T-helper 2 cell (primary cell): ENCODE data around the gene ANKS3.
A peak's percentile ranks its signal among the peaks of the same experiment; 100 is the strongest.
"Not testable (repeated sequence)": the region's sequence is repeated elsewhere in the genome, so short reads cannot be mapped to it uniquely, and the experiment has no call there.

Experiments
- DNase-seq, 5 experiments: peaks; one replicate each; pipeline versions ENCODE4 v3.0.0 to v3.0.0-alpha.2; 2012 to 2022

ANKS3 gene

DNA sequence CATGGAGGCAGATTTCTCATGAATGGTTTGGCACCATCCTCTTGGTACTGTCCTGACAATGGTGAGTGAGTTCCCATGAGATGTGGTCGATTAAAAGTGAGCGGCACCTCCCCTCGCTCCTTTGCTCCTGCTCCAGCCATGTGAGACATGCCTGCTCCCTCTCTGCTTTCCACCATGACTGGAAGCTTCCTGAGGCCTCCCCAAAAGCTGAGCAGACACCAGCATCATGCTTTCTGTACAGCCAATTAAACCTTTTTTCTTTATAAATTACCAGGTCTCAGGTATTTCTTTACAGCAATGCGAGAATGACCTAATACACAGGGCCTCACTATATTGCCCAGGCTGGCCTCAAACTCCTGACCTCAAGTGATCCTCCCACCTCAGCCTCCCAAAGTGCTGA is 20.8 kb upstream of the ANKS3 start:
- DNase-seq = no peak

DNA sequence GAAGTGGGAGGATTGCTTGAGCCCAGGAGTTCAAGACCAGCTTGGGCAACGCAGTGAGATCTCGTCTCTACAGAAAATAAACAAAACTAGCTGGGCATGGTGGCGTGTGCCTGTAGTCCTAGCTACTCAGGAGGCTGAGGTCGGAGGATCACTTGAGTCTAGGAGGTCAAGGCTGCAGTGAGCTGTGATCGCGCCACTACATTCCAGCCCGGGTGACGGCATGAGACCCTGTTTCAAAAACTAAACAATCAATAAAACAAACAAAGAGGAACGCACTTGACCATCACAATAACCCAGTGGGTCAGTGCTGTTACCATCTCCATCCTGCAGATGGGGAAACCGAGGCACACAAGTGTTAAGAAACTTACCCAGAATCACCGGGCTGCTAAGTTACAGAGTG is 19.2 kb upstream of the ANKS3 start:
- no peak for DNase-seq

DNA sequence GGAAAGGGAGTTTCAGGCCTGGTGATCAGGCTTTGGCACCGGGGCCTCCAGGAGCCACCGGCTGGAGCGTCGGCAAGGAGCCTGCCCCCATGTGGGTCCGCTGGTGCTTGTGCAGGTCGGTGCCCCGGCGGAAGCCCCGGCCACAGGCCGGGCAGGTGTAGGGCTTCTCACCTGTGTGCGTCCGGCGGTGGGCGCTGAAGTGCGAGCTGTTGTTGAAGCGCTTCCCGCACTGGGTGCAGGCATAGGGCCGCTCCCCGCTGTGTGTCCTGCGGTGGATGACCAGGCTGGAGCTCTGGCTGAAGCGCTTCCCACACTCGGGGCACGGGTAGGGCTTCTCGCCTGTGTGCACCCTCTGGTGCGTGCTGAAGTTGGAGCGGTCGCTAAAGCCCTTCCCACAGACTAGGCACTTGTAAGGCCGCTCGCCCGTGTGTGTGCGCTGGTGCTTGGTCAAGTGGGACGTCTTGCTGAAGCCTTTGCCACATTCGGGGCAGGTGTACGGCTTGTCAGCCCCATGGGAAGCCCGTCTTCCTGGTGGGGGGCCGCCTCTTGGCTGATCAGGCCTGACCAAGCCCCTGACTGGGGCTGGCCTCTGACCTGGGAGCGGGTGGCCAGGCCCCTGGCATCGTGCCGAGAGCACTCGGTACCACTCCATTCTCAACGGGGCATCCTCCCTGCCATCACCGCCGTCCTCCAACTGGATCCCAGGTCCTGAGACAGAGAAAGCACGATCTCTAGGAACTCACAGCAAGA is 18.5 kb upstream of the ANKS3 start:
- DNase-seq = no peak

DNA sequence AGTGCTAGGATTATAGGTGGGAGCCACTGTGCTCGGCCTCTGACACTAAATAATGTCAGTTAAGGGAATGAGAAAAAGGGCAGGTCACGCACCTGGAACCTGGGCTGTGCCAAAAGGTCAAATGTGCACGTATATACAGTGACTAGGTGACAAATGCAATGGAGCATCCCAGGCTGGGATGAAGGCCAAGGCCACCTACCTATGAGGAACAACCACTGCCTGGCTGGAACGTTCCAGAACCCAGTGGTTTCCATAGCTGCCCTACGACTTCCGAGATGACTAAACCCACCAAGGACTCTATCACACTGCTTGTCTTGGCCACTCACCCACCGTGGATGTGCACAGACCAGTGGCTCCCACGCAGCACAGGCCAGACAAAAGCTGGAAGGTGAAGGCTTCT is 16.8 kb upstream of the ANKS3 start:
- no peak for DNase-seq

DNA sequence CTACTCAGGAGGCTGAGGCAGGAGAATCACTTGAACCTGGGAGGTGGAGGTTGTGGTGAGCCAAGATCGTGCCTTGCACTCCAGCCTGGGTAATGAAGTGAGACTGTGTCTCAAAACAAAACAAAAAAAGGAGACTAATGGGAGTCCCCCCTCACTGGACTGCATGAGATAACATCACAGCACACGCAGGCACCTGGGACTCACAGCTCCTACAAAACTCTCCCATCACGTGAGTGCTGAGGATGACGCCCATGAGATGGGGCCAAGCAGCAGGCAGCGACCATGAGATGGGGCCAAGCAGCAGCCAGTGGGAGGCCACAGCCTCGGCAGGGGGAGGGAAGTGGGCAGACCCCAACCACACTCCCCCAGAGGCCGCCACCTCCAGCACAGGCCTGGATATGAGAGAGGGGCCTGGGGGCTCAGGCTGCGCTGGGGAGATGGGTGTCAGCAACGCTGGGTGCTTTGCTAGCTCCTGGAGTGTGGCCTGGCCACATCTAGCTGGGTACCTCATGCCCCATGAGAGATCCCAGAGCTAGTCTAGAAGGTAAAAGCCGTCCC is 15.7 kb upstream of the ANKS3 start:
- DNase-seq = no peak

DNA sequence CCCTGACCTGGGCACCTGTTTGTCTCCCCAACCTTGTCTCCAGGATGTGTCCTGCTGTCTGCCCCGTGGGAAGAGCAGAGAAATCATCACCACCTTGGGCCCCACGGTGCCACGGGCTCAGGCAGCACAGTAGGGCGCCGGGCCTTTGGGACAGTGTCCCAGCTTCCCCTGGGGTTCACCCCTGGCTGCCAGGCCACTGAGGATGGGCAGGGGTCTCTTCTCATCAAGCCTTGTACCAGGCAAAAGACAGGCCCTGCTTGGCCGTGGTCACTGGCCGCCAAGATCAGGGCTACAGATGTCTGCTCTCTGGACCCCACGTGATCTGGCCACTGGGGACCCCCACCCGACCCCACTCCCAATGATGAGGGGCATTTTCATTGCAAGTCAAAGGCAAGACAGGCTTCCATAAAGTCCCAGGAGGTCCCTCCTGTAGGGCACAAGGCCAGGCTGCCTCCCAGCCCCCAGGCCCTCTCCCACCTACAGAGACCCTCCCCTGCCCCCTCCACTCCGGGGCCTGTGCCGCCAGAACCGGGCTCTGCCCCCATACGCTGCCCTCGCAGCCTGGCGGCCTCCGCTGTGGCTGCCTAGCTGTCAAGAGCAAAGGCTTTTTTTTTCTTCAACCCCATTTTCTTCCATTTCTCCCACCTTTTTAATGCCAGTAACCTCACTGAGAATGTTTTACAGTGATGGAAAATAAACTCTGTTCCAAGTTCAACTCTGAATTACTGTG is 14.8 kb upstream of the ANKS3 start:
- DNase-seq = no peak

DNA sequence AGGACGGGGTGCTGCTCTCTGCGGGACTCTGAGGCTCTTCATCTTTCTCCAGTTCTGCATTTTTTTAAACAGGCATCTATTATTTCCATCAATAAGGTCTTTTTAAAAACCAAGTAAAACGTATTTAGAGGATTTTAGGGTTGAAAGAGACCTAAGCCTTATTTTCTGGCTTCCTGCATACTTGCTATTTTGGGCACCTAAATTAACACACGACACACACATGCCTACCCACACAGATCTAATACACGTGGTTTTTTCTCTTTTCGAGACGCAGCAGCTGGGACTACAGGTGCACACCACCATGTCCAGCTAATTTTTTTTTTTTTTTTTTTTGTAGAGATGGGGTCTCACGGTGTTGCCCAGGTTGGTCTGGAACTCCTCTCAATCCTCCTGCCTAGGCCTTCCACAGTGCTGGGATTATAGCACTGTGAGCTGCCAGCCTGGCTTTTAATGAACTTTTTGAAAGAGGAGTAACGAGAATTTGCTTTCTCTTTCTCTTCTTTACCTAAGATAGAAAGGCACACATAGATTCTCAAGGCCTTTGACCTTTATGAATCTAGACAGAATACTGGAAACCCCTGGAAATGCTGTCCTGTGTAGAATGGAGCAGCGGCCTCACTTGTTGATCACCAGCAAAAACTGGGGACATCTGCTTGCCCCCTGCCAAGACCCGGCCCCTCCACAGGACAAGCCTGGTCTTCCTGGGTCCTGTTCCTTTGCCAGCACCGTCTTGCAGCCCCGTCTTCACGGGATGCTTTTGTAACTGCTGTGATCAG is 14.0 kb upstream of the ANKS3 start:
- DNase-seq = no peak

DNA sequence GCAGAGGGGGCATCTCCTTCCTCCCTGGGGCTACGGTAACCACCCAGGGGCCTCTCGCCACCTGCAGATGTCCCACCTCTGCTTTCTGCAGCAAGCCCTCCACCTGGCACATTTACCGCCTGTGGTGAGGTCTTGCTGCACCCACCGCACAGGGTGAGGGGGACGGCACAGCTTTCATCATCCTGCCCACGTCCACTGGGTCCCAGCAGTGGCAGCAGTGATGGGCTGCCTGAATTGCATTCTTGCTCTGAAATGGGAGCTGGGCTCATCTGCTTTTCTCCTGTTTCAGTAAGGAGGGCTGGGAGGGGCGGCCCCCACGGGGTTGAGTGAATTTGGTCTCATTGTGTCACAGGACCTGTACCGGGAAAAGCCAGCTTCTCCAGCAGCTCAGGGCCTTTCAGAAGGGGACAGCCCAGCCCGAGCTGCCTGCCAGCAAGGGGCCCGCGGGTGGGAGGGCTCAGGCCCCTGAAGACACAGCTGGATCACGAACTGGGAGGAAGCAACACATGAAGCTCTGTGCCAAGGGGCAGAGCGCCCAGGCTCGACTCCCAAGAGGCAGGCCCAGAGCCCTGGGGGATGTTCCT is 13.0 kb upstream of the ANKS3 start:
- no peak for DNase-seq

DNA sequence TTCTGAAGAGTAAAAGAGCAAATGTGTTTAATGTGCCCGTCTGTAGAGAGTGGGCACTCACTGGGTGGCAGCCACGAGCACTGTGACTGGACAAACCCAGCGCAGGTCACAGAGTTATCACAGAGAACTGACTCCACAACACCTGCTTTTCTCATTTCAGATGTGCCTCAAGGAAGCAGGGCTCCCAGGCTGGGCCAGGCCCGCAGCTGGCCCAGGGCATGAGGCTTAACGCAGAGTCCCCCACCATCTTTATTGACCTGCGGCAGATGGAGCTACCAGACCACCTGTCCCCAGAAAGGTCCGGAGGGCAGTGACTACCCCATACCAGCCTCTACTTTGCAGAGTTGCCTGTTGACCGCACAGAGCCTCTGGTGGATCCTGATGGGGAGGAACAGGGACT is 12.1 kb upstream of the ANKS3 start:
- DNase-seq = no peak

DNA sequence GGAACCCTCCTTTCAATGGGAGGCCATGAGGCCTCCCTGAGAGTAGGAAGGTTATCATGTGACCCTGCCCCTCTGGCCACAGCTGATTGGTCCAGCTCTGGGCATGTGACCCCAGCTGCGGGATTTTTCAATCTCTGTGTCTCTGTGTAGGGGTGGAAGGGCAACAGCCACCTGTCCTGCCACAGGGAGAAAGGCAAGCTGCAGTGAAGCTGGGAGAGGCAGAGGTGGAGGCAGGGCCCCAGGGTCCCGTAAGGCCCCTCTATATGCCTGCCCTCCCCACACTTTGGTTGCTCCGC is 11.2 kb upstream of the ANKS3 start:
- DNase-seq = no peak

DNA sequence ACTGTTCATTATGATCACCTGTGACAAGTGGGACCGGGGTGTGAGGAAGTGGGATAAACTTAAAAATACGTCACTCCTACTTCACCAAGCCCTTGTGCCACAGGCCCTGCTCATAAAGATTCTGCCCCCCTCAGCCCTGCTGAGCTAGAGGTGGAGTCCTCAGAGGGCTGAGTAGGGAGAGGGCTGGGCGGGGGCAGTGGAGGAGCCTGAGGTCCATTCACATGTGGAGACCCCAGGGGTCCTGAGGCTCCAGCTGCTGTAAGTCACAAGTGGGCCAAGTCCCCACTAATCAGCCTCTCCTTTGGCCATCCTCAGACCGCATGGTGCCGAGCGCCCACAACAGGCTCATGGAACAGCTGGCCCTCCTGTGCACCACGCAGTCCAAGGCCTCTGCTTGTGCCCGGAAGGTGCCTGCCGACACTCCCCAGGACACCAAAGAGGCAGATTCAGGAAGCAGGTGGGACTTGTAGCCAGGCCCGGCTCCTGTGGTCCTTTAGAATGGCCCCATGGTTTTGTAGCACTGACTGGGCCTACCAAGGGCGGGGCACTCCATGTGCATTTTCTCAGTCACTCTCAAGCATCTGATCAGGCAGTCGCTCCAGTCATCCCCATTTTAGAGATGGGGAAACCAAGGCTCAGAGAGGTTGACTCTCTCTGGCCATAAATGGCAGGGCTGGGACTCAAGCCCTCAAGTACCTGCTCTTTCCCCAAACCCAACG is 10.6 kb upstream of the ANKS3 start:
- no peak for DNase-seq

DNA sequence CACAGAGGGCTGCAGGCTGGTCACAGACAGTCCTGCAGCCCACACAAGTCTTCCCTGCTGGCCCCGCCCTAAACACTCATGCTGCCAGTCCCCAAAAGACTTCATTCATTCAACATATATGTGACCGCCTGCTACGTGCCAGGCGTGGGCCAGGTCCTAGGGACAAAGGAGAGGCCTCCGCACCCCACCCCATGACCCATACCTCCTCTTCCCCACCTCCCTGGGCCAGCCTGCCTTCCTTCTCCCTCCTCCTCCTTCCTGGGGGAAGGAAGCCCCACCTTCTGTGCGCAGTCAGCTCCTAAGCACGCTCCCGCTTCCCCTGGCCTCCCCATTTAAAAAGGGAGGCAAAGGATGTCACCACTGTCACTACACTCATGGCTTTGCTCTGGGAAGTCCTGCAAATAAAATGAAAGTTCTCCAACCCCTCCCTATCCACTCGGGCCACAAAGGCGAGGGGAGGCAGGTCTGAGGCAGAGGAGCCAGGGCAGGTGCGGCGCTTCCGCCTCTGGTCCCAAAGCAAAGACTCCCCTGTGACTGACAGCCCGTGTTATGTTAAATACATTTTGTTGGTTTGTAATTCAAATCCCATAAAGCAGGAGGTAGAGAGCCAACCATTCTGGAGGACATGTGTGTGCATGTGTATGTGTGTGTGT is 9.3 kb upstream of the ANKS3 start:
- no peak for DNase-seq

DNA sequence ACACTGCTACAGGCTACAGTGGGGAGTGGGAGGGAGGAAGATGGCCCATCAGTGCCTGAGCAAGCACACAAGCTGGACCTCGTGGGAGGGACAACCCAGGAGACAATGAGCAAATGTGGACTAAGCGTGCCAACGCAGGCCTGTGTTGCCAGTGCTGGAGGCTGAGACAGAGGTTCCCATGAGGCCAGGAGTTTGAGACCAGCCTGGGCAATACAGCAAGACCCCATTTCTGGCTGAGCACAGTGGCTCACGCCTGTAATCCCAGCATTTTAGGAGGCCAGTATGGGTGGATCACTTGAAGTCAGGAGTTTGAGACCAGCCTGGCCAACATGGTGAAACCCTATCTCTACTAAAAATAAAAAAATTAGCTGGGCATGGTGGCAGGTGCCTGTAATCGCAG is 4.3 kb upstream of the ANKS3 start:
- not testable (repeated sequence) for DNase-seq

DNA sequence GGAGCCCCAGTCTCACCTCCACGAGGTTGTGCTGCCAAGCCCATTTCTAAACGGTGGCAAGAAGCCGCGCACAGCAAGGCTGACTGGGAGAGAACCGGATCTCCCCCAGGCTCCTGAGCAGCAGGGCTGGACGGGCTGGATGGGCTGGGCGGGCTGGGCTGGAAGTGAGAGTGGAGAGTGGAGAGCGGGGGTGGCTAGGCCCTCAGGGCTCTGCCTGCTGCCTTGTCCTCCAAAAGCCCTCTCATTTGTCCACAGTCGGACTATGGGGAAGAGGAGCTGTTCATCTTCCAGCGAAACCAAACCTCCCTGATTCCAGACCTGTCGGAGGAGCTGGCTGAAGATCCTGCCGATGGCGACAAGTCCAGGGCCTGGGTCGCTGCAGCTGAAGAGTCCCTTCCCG is 3.5 kb upstream of the ANKS3 start:
- no peak for DNase-seq

DNA sequence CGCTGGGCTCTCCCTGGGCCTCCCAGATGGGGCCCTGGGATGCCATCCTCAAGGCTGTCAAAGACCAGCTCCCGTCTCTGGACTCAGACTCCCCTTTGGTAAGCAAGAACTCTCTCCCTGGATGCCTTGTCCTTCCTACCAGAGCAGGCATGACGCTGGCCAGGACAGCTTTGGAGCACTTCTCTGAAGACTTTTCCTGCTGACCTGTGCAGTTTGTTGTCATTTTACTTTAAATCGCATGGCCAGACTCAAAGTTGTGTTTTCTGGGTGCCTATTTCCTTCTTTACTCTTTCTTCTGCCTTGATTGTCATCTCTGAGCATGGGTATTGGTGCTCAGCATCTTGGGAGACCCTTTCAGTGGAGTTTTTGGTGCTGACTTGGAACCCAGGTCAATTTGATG is 2.5 kb upstream of the ANKS3 start:
- no peak for DNase-seq

DNA sequence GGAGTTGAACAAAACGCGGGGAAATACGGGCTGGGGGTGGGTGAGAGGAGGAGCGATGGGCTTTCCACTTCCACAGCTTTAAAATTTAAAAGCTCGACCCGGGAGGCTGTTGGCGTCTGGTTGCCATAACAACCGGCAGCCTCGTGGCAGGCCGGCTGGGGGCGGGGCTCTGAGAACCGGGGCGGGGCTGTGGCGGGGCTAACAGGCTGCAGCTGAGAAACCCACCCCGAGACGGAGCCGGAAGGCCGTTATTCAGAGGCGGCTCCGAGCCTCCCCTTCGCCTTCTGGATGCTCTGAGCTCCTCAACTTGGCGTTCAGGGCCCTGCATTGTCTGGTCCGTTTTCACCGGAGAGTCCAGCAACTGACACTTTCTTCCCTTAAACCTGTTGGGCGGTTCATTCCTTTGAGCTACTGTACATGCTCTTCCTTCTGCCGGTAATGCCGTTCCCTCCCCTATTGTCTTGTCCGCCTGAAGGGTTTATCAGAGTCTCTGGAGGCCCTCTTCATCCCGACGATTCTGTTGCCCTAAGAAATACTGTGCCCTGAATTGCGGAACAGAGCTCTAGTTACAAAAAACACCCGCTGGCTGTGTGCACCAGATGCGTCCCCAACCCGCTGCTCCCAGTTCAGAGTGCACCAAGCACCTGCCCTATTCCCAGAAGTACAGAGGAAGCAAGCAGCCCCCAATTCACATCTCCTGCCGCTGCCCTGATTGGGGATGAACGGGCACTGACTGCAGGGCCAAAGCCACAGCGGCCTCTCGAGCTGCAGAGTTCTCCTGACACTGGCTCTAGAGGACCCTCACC is 862 bp upstream of the ANKS3 start:
- peak; percentile 86 to 93 (median 89) for DNase-seq

DNA sequence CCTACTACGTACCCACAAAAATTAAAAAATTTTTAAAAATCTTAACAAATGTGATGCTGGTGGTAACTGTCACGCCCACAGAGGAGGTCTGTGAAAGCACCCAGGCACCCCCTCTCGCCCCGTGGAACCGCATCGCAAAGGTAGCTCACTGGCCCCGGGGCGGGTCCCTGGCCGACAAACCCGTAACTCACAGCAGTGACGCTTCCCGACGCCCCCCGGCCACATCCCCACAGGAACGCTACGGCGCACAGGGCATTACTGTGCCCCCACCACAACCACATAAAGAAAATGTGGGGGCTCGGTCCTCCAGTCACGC is 366 bp downstream of the ANKS3 start:
- peak in 3 of 5 experiments; percentile 9 to 33 (median 27) for DNase-seq

DNA sequence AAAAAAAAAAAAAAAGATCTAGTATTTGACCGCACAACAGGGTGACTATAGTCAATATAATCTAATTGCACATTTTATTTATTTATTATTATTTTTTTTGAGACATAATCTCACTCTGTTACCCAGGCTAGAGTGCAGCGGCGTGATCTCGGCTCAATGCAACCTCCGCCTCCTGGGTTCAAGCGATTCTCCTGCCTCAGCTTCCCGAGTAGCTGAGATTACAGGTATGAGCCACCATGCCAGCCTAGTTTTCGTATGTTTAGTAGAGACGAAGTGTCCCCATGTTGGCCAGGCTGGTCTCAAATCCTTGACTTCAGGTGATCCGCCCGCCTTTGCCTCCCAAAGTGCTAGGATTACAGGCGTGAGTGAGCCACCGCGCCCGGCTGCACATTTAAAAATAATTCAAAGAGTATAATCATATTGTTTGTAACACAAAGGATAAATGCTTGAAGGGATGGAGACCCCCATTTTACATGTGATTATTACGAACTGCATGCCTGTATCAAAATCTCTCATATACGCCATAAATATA is 794 bp downstream of the ANKS3 start:
- DNase-seq = no peak

DNA sequence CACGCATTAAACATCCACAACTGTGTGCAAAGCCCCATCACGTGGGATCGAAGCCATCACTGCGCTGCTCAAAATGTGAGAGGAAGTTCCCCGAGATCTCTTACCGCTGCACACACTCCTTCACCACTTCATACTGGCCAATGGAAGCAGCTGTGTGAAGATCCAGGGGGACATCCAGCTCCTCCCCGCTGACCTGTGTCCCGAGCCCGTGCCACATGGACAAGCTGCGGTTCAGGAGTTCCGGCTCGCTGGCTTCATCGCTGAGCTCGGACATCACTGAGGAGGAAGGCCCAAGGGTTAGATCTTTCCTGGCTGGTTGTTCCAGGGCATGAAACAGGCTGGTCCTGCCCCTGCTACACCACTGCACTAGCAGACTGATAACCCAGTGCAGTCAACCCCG is 4.2 kb downstream of the ANKS3 start:
- no peak for DNase-seq

DNA sequence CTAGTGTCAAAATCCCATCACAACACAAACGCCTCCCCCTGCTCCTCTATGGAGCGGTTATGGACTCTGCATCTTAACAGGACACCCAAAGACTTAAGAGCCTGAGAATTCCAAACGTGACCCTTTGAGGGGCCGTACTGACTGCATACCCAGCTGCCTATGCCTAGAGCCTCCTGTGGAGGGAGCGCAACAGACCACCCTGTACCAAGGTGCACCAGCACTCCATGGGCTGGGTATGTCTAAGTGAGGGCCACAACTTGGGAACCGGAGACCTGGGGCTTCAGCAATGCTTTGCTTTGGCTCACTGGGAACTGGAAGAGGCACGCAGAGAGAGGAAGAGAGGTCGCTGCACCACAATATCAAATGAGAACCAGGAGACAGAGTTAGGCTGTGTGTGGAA is 5.4 kb downstream of the ANKS3 start:
- DNase-seq = no peak

DNA sequence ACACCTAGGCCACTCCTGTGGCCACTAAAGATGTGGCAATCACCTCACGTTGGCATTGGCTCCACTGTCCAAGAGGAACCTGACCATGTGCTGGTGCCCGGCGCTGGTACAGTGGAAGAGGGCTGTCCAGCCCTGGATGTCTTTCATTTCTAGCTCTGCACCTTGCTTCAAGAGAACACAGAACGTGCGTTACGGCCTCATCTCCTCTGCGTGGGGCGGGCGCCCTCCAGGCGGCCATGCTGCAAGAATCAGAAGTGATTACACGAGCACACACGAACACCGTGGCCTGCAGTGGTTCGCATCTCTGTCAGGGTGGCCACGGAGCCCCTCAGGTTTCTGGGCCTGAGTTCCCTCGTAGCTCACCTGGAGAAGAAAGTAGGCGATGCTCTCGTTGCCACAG is 7.5 kb downstream of the ANKS3 start:
- no peak for DNase-seq
